ENCODE results near the gene ATN1.

ATN1 gene

GRCh38 chr12:6959058-6959804 lies 31.5 kb downstream of the ATN1 start:
- peak; percentile 64 for DNase-seq (ENCODE audit: low read depth)

GRCh38 chr12:6959805-6960592 lies 32.2 kb downstream of the ATN1 start:
- DNase-seq (ENCODE audit: low read depth), result no peak

- DNase-seq (ENCODE audit: low read depth), result no peak
These were observed 33.0 kb downstream of the ATN1 start for GRCh38 chr12:6960593-6961277.

- peak; percentile 80 for DNase-seq (ENCODE audit: low read depth)
These were observed 33.5 kb downstream of the ATN1 start for GRCh38 chr12:6961278-6961694.

GRCh38 chr12:6961695-6962284 lies 34.0 kb downstream of the ATN1 start:
- no peak for DNase-seq (ENCODE audit: low read depth)

- no peak for DNase-seq (ENCODE audit: low read depth)
These were observed 34.7 kb downstream of the ATN1 start for GRCh38 chr12:6962285-6963015.

- DNase-seq (ENCODE audit: low read depth), result no peak
These were observed 35.4 kb downstream of the ATN1 start for GRCh38 chr12:6963016-6963731.

GRCh38 chr12:6963791-6964413 lies 36.1 kb downstream of the ATN1 start:
- DNase-seq (ENCODE audit: low read depth), result no peak

GRCh38 chr12:6964605-6965025 lies 36.9 kb downstream of the ATN1 start:
- no peak for DNase-seq (ENCODE audit: low read depth)

- peak; percentile 92 for DNase-seq (ENCODE audit: low read depth)
These were observed 37.4 kb downstream of the ATN1 start for GRCh38 chr12:6965026-6965661.

- no peak for DNase-seq (ENCODE audit: low read depth)
These were observed 38.0 kb downstream of the ATN1 start for GRCh38 chr12:6965714-6966113.

- DNase-seq (ENCODE audit: low read depth), result no peak
These were observed 38.6 kb downstream of the ATN1 start for GRCh38 chr12:6966351-6966750.

GRCh38 chr12:6967651-6968100 lies 39.9 kb downstream of the ATN1 start:
- DNase-seq (ENCODE audit: low read depth), result no peak

- no peak for DNase-seq (ENCODE audit: low read depth)
These were observed 40.7 kb downstream of the ATN1 start for GRCh38 chr12:6968426-6968825.

GRCh38 chr12:6970096-6970527 lies 42.4 kb downstream of the ATN1 start:
- no peak for DNase-seq (ENCODE audit: low read depth)

- DNase-seq (ENCODE audit: low read depth), result no peak
These were observed 46.4 kb downstream of the ATN1 start for GRCh38 chr12:6974180-6974579.

- DNase-seq (ENCODE audit: low read depth), result no peak
These were observed 47.7 kb downstream of the ATN1 start for GRCh38 chr12:6975297-6976032.

- DNase-seq (ENCODE audit: low read depth), result no peak
These were observed 49.9 kb downstream of the ATN1 start for GRCh38 chr12:6977653-6978052.

- DNase-seq (ENCODE audit: low read depth), result no peak
These were observed 50.4 kb downstream of the ATN1 start for GRCh38 chr12:6978188-6978587.

All from activated T-cell treated with anti-CD3 and anti-CD28 coated beads for 1 hour (primary cell).